ENCODE results near the gene OLFM3.

The OLFM3 gene

DNA sequence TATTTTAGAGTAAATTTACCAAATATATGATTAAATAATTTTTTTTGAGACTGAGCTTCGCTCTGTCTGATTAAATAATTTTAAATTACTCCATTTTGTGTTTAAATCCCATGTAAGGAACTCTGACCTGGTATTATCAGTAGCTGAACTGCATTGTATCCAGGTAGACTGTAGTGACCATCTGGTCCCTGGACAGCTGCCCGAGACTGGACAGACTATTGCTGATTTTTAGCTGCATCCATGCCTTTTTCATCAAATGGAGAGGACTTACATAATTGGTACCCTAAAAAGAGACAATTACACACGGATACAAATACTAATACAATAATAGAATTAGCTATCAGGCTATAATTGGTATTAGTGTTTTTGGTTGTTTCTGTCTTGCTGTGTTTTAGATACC is 20.6 kb downstream of the OLFM3 start:
- no peaks in the 10 kb centered on the region for H3K36me3 ChIP-seq
- DNase-seq = no peak
- H3K27me3 ChIP-seq (ENCODE audit: insufficient read depth, low read depth, severe bottlenecking) = peaks cover 51% of the 10 kb centered on the region
- no peak overlapping the region for H3K27ac ChIP-seq
- TF ChIP-seq, protein P1, sequence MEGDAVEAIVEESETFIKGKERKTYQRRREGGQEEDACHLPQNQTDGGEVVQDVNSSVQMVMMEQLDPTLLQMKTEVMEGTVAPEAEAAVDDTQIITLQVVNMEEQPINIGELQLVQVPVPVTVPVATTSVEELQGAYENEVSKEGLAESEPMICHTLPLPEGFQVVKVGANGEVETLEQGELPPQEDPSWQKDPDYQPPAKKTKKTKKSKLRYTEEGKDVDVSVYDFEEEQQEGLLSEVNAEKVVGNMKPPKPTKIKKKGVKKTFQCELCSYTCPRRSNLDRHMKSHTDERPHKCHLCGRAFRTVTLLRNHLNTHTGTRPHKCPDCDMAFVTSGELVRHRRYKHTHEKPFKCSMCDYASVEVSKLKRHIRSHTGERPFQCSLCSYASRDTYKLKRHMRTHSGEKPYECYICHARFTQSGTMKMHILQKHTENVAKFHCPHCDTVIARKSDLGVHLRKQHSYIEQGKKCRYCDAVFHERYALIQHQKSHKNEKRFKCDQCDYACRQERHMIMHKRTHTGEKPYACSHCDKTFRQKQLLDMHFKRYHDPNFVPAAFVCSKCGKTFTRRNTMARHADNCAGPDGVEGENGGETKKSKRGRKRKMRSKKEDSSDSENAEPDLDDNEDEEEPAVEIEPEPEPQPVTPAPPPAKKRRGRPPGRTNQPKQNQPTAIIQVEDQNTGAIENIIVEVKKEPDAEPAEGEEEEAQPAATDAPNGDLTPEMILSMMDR (IDR thresholded peaks at IDR 0.05; ENCODE audit: low read depth, low read length) = no peak
- H3K9me3 ChIP-seq (ENCODE audit: severe bottlenecking) = no peaks in the 10 kb centered on the region
- H3K4me3 ChIP-seq (ENCODE audit: low read depth, low read length) = no peak overlapping the region

DNA sequence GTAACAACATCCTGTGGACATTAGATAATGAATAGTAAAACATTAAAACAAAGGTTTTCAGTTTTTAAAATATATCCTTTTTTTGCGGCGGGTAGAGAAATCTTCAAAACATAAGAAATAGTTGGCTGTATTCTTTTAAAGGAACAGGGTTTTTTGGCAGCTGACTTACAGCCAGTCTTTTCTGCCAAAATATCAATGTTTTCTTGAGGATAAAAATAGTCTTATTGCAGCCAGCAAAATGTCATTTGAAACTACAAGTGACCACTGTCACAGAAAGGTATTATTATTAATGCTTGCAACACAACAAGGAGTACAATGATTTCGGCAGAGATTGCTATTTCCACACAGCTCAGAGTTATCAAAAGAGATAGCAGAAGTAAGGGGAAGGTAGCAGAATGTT is 21.4 kb downstream of the OLFM3 start:
- H3K27me3 ChIP-seq (ENCODE audit: insufficient read depth, low read depth, severe bottlenecking) = peaks cover 57% of the 10 kb centered on the region
- no peaks in the 10 kb centered on the region for H3K9me3 ChIP-seq (ENCODE audit: severe bottlenecking)
- no peaks in the 10 kb centered on the region for H3K36me3 ChIP-seq
- no peak overlapping the region for H3K27ac ChIP-seq
- H3K4me3 ChIP-seq (ENCODE audit: low read depth, low read length) = no peak overlapping the region
- TF ChIP-seq, protein P1 (IDR thresholded peaks at IDR 0.05; ENCODE audit: low read depth, low read length) = no peak
- DNase-seq = no peak

DNA sequence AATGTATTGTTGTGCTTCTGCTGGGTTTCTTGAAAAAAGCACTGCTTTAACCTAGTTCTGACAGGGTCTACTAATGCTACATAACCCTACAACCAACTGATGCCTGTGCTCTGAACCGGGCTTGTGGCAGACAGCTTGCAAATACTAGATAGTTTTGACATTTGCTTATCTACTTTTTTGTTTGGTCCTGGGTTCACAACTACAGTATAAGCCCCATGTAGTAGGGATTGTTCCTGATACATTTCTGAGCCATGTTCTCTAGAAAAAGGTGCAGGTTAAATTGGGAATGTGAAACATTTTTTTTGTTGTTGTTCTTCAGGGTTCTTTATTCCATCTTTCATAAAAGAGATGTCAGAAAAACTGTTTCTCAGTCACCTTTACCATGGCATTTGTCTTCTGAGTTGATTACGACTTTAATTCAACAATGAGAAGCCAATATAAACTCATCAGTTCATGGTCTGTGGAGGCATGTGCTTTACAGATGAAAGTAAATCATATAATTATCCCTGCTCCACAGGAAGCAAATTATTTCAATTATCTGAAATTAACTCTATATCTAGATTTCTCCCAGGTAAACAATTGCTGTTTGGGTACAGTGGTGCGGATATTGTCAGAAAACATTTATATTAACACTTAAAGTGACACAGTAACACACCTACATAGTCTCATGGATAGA is 22.0 kb downstream of the OLFM3 start:
- no peaks in the 10 kb centered on the region for H3K36me3 ChIP-seq
- peaks cover 60% of the 10 kb centered on the region for H3K27me3 ChIP-seq (ENCODE audit: insufficient read depth, low read depth, severe bottlenecking)
- no peak for DNase-seq
- H3K4me3 ChIP-seq (ENCODE audit: low read depth, low read length) = no peak overlapping the region
- TF ChIP-seq, protein P1 (IDR thresholded peaks at IDR 0.05; ENCODE audit: low read depth, low read length) = no peak
- no peaks in the 10 kb centered on the region for H3K9me3 ChIP-seq (ENCODE audit: severe bottlenecking)
- H3K27ac ChIP-seq = no peak overlapping the region

DNA sequence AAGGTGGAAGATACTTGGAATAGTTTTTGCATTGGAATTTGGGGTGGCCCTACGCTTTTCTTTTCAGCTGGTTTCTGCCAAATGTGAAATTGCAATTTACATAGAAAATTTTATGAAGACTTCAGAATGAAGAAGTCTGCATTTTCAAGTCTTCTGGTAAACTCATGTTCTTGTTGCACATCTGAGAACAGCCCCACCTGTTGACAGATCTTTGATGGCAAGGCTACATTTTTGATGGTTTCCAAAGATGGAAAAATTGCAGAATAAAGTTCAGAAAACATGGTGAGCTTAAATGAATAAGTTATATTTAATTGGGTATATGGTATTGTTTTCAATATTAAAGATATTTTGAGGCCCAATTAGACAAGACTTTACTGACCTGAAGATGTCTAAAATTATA is 25.4 kb downstream of the OLFM3 start:
- H3K27me3 ChIP-seq (ENCODE audit: insufficient read depth, low read depth, severe bottlenecking) = peaks cover 61% of the 10 kb centered on the region
- DNase-seq = no peak
- TF ChIP-seq, protein P1 (IDR thresholded peaks at IDR 0.05; ENCODE audit: low read depth, low read length) = no peak
- H3K27ac ChIP-seq = no peak overlapping the region
- H3K4me3 ChIP-seq (ENCODE audit: low read depth, low read length) = no peak overlapping the region
- no peaks in the 10 kb centered on the region for H3K36me3 ChIP-seq
- H3K9me3 ChIP-seq (ENCODE audit: severe bottlenecking) = no peaks in the 10 kb centered on the region

DNA sequence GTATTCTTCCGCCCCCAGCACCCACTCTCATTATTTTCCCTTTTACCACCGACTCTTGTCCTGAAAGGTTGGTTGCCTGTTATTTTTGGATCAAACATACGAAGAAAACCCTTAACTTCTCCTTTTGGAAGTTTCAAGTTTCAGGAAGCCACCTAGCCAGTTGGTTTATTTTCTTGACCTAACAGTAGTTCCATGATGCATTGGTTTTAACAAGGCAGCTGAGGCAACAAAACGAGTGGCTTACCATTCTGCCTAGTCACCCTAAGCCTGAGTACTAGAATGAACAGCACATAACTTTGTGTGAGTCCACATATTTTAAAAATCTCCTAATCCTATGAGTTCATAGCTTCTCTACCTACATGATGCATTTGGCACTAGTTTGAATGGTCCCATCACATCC is 28.9 kb downstream of the OLFM3 start:
- Histone ChIP-seq H3K4me3 (ENCODE audit: low read depth, low read length) (no peak overlapping the region), H3K27me3 (ENCODE audit: insufficient read depth, low read depth, severe bottlenecking) (peaks cover 67% of the 10 kb centered on the region), H3K27ac (no peak overlapping the region), H3K9me3 (ENCODE audit: severe bottlenecking) (no peaks in the 10 kb centered on the region), H3K36me3 (no peaks in the 10 kb centered on the region)
- no peak for DNase-seq
- TF ChIP-seq, protein P1 (IDR thresholded peaks at IDR 0.05; ENCODE audit: low read depth, low read length) = no peak

DNA sequence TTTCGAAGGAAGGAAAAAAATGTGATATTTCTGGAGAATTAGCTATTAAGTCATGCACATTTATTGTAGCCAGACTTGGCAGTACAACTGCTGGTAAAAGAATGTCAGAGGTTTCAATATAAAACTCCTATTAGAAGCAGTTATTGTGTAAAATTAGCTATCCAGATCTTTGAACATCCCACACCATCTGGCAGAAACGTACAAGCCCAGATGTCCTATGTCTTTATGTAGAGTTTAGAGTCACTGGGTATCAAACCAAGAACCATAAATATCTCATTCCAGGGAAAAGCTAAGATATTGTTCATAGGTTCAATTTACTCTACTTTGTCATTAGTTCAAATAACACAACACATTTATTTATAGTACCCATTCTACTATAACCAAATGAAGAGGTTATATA is 31.4 kb downstream of the OLFM3 start:
- H3K27ac ChIP-seq = no peak overlapping the region
- H3K36me3 ChIP-seq = no peaks in the 10 kb centered on the region
- peaks cover 51% of the 10 kb centered on the region for H3K27me3 ChIP-seq (ENCODE audit: insufficient read depth, low read depth, severe bottlenecking)
- no peak overlapping the region for H3K4me3 ChIP-seq (ENCODE audit: low read depth, low read length)
- DNase-seq = no peak
- TF ChIP-seq, protein P1 (IDR thresholded peaks at IDR 0.05; ENCODE audit: low read depth, low read length) = no peak
- H3K9me3 ChIP-seq (ENCODE audit: severe bottlenecking) = no peaks in the 10 kb centered on the region

All from WERI-Rb-1 (cell line).